ENCODE results near the gene OTOP3.
A peak's percentile ranks its signal among the peaks of the same experiment; 100 is the strongest.
"Not testable (repeated sequence)": the region's sequence is repeated elsewhere in the genome, so short reads cannot be mapped to it uniquely, and the experiment has no call there.

OTOP3 gene

GRCh38 chr17:74906214-74906793 is 29.4 kb upstream of the OTOP3 start:
- DNase-seq, result peak; percentile 31
- H3K36me3 Mint-ChIP-seq, H3K27ac Mint-ChIP-seq, H3K4me3 Mint-ChIP-seq, H3K4me1 Mint-ChIP-seq, H3K9me3 Mint-ChIP-seq: not testable (repeated sequence)
- H3K27me3 Mint-ChIP-seq, result peaks cover 37% of the 10 kb centered on the region
- CTCF ChIA-PET, result interaction anchor here (1.2 kb wide), 1 partner anchor 51 kb away, joined by 3 read pairs; no protein-coding TSS in a partner anchor

- H3K4me1 Mint-ChIP-seq, result peaks cover 2% of the 10 kb centered on the region
- CTCF ChIA-PET, result interaction anchor here (1.2 kb wide), 1 partner anchor 51 kb away, joined by 3 read pairs; no protein-coding TSS in a partner anchor
- H3K27ac Mint-ChIP-seq, result no peak overlapping the region
- H3K36me3 Mint-ChIP-seq, result no peaks in the 10 kb centered on the region
- H3K9me3 Mint-ChIP-seq, result no peaks in the 10 kb centered on the region
- H3K4me3 Mint-ChIP-seq, result no peak overlapping the region
- H3K27me3 Mint-ChIP-seq, result peaks cover 39% of the 10 kb centered on the region
- DNase-seq, result no peak
Observed at GRCh38 chr17:74907012-74907411, 28.7 kb upstream of the OTOP3 start.

- H3K36me3 Mint-ChIP-seq, H3K27ac Mint-ChIP-seq, DNase-seq, H3K4me1 Mint-ChIP-seq, H3K4me3 Mint-ChIP-seq, H3K9me3 Mint-ChIP-seq, CTCF ChIA-PET: not testable (repeated sequence)
- peaks cover 35% of the 10 kb centered on the region for H3K27me3 Mint-ChIP-seq
Observed at GRCh38 chr17:74909097-74909496, 26.6 kb upstream of the OTOP3 start.

- H3K4me1 Mint-ChIP-seq, H3K4me3 Mint-ChIP-seq, DNase-seq, H3K36me3 Mint-ChIP-seq, H3K9me3 Mint-ChIP-seq, H3K27ac Mint-ChIP-seq: not testable (repeated sequence)
- CTCF ChIA-PET, result interaction anchor here (1.2 kb wide), 1 partner anchor 7 kb away, joined by 4 read pairs; no protein-coding TSS in a partner anchor
- H3K27me3 Mint-ChIP-seq, result peaks cover 44% of the 10 kb centered on the region
Observed at GRCh38 chr17:74911423-74911822, 24.3 kb upstream of the OTOP3 start.

GRCh38 chr17:74916136-74916850 is 19.4 kb upstream of the OTOP3 start:
- no peaks in the 10 kb centered on the region for H3K36me3 Mint-ChIP-seq
- no peaks in the 10 kb centered on the region for H3K4me1 Mint-ChIP-seq
- CTCF ChIA-PET, result interaction anchor here (1.5 kb wide), 1 partner anchor 9 kb away, joined by 4 read pairs; no protein-coding TSS in a partner anchor
- H3K4me3 Mint-ChIP-seq, result no peak overlapping the region
- no peaks in the 10 kb centered on the region for H3K9me3 Mint-ChIP-seq
- peaks cover 77% of the 10 kb centered on the region for H3K27me3 Mint-ChIP-seq
- no peak overlapping the region for H3K27ac Mint-ChIP-seq
- DNase-seq, result no peak

GRCh38 chr17:74916851-74917199 is 18.9 kb upstream of the OTOP3 start:
- DNase-seq, result no peak
- no peaks in the 10 kb centered on the region for H3K36me3 Mint-ChIP-seq
- H3K27ac Mint-ChIP-seq, result no peak overlapping the region
- H3K4me1 Mint-ChIP-seq, result no peaks in the 10 kb centered on the region
- H3K4me3 Mint-ChIP-seq, result no peak overlapping the region
- CTCF ChIA-PET, result interaction anchor here (1.5 kb wide), 1 partner anchor 9 kb away, joined by 4 read pairs; no protein-coding TSS in a partner anchor
- no peaks in the 10 kb centered on the region for H3K9me3 Mint-ChIP-seq
- H3K27me3 Mint-ChIP-seq, result peaks cover 82% of the 10 kb centered on the region

- Mint-ChIP-seq H3K9me3 (no peaks in the 10 kb centered on the region), H3K27ac (no peak overlapping the region), H3K4me1 (no peaks in the 10 kb centered on the region), H3K36me3 (no peaks in the 10 kb centered on the region), H3K4me3 (no peak overlapping the region), H3K27me3 (peaks cover 82% of the 10 kb centered on the region)
- no peak for DNase-seq
- CTCF ChIA-PET, result interaction anchor here (1.5 kb wide), 1 partner anchor 8 kb away, joined by 4 read pairs; no protein-coding TSS in a partner anchor
Observed at GRCh38 chr17:74917430-74917829, 18.3 kb upstream of the OTOP3 start.

GRCh38 chr17:74918906-74919305 is 16.8 kb upstream of the OTOP3 start:
- no peak for DNase-seq
- Mint-ChIP-seq H3K9me3 (no peaks in the 10 kb centered on the region), H3K27me3 (peaks cover 92% of the 10 kb centered on the region), H3K27ac (no peak overlapping the region), H3K4me3 (no peak overlapping the region), H3K4me1 (no peaks in the 10 kb centered on the region), H3K36me3 (no peaks in the 10 kb centered on the region)
- CTCF ChIA-PET, result interaction anchor here (0.9 to 11.0 kb wide), 3 partner anchors 8 to 82 kb away, joined by 3 to 152 read pairs (median 4); no protein-coding TSS in a partner anchor

GRCh38 chr17:74919440-74920305 is 16.0 kb upstream of the OTOP3 start:
- Mint-ChIP-seq H3K27ac (no peak overlapping the region), H3K36me3 (no peaks in the 10 kb centered on the region), H3K9me3 (no peaks in the 10 kb centered on the region), H3K27me3 (peaks cover 95% of the 10 kb centered on the region), H3K4me1 (peaks cover 4% of the 10 kb centered on the region), H3K4me3 (no peak overlapping the region)
- no peak for DNase-seq
- CTCF ChIA-PET, result interaction anchor here (0.9 to 11.0 kb wide), 3 partner anchors 9 to 81 kb away, joined by 3 to 152 read pairs (median 4); no protein-coding TSS in a partner anchor

- no peak for DNase-seq
- Mint-ChIP-seq H3K4me3 (no peak overlapping the region), H3K27me3 (peaks cover 95% of the 10 kb centered on the region), H3K4me1 (peaks cover 5% of the 10 kb centered on the region), H3K27ac (no peak overlapping the region), H3K36me3 (no peaks in the 10 kb centered on the region), H3K9me3 (no peaks in the 10 kb centered on the region)
- CTCF ChIA-PET, result interaction anchor here (11.0 kb wide), 1 partner anchor 39 kb away, joined by 152 read pairs; no protein-coding TSS in a partner anchor
Observed at GRCh38 chr17:74920306-74920620, 15.4 kb upstream of the OTOP3 start.

- Mint-ChIP-seq H3K4me1 (peaks cover 5% of the 10 kb centered on the region), H3K27me3 (peaks cover 96% of the 10 kb centered on the region), H3K4me3 (no peak overlapping the region), H3K27ac (no peak overlapping the region), H3K36me3 (no peaks in the 10 kb centered on the region), H3K9me3 (no peaks in the 10 kb centered on the region)
- DNase-seq, result no peak
- CTCF ChIA-PET, result interaction anchor here (11.0 kb wide), 1 partner anchor 39 kb away, joined by 152 read pairs; no protein-coding TSS in a partner anchor
Observed at GRCh38 chr17:74920642-74921025, 15.1 kb upstream of the OTOP3 start.

- no peak overlapping the region for H3K27ac Mint-ChIP-seq
- H3K27me3 Mint-ChIP-seq, result peaks cover 98% of the 10 kb centered on the region
- CTCF ChIA-PET, result interaction anchor here (11.0 kb wide), 1 partner anchor 38 kb away, joined by 152 read pairs; no protein-coding TSS in a partner anchor
- DNase-seq, result no peak
- H3K4me3 Mint-ChIP-seq, result no peak overlapping the region
- peaks cover 5% of the 10 kb centered on the region for H3K4me1 Mint-ChIP-seq
- H3K9me3 Mint-ChIP-seq, result no peaks in the 10 kb centered on the region
- no peaks in the 10 kb centered on the region for H3K36me3 Mint-ChIP-seq
Observed at GRCh38 chr17:74921026-74921681, 14.5 kb upstream of the OTOP3 start.

GRCh38 chr17:74921769-74922168 is 13.9 kb upstream of the OTOP3 start:
- no peaks in the 10 kb centered on the region for H3K9me3 Mint-ChIP-seq
- H3K27ac Mint-ChIP-seq, result no peak overlapping the region
- H3K4me3 Mint-ChIP-seq, result no peak overlapping the region
- no peak for DNase-seq
- peaks cover 5% of the 10 kb centered on the region for H3K4me1 Mint-ChIP-seq
- CTCF ChIA-PET, result interaction anchor here (11.0 kb wide), 1 partner anchor 38 kb away, joined by 152 read pairs; no protein-coding TSS in a partner anchor
- H3K36me3 Mint-ChIP-seq, result no peaks in the 10 kb centered on the region
- peaks cover 98% of the 10 kb centered on the region for H3K27me3 Mint-ChIP-seq

GRCh38 chr17:74922172-74922571 is 13.5 kb upstream of the OTOP3 start:
- Mint-ChIP-seq H3K4me1 (peaks cover 5% of the 10 kb centered on the region), H3K9me3 (no peaks in the 10 kb centered on the region), H3K4me3 (no peak overlapping the region), H3K36me3 (no peaks in the 10 kb centered on the region), H3K27ac (no peak overlapping the region), H3K27me3 (peaks cover 100% of the 10 kb centered on the region)
- CTCF ChIA-PET, result interaction anchor here (11.0 kb wide), 1 partner anchor 37 kb away, joined by 152 read pairs; no protein-coding TSS in a partner anchor
- no peak for DNase-seq

Measured in activated naive CD4-positive, alpha-beta T cell treated with anti-CD3 and anti-CD28 coated beads, Interleukin-2, amount 10 ng/mL, durations not matched to agents 7 days and 5 days (primary cell).